ENCODE measurements around the gene SAMD4A.

The SAMD4A gene

DNA sequence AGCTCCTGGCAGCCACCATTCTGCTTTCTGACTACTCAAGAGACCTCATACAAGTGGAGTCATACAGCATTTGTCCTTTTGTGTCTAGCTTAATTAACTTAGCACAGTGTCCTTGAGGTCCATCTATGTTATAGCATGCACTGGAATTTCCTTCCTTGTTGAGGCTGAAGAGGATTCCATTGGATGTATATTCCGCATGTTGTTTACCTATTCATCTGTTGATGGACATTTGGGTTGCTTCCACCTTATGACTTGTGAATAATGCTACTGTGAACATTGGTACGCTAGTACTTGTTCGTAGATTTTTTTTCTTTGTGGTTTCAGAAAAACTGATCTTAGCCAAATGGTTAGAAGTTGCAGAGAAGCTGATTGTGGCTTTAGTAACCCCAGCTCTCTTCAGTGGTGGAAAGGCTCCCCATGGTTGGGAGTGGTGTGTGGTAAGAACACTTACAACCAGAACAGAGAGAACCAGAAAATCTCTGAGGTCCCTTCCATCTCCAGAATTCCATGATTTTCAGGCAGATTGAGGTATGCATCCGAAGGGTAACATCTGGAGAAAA, 118.4 kb downstream of the SAMD4A start:
- Histone ChIP-seq H2AFZ (ENCODE audit: low read depth) (no peak overlapping the region), H3K4me3 (IDR thresholded peaks at IDR 0.05; ENCODE audit: insufficient read depth, low read depth, low read length) (no peak overlapping the region), H3K4me1 (ENCODE audit: low read depth, poor library complexity, severe bottlenecking) (peaks cover 11% of the 10 kb centered on the region), H3K36me3 (ENCODE audit: insufficient read depth) (no peaks in the 10 kb centered on the region), H3K4me2 (no peak overlapping the region), H3K9ac (no peak overlapping the region), H4K20me1 (ENCODE audit: insufficient read depth) (no peaks in the 10 kb centered on the region), H3K27me3 (ENCODE audit: insufficient read depth, low read depth) (no peaks in the 10 kb centered on the region), H3K79me2 (ENCODE audit: insufficient read depth, low read depth) (no peaks in the 10 kb centered on the region), H3K27ac (no peak overlapping the region)
- TF ChIP-seq, protein P1, sequence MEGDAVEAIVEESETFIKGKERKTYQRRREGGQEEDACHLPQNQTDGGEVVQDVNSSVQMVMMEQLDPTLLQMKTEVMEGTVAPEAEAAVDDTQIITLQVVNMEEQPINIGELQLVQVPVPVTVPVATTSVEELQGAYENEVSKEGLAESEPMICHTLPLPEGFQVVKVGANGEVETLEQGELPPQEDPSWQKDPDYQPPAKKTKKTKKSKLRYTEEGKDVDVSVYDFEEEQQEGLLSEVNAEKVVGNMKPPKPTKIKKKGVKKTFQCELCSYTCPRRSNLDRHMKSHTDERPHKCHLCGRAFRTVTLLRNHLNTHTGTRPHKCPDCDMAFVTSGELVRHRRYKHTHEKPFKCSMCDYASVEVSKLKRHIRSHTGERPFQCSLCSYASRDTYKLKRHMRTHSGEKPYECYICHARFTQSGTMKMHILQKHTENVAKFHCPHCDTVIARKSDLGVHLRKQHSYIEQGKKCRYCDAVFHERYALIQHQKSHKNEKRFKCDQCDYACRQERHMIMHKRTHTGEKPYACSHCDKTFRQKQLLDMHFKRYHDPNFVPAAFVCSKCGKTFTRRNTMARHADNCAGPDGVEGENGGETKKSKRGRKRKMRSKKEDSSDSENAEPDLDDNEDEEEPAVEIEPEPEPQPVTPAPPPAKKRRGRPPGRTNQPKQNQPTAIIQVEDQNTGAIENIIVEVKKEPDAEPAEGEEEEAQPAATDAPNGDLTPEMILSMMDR (conservative IDR thresholded peaks at IDR 0.05; ENCODE audit: low read depth, low read length) = no peak

DNA sequence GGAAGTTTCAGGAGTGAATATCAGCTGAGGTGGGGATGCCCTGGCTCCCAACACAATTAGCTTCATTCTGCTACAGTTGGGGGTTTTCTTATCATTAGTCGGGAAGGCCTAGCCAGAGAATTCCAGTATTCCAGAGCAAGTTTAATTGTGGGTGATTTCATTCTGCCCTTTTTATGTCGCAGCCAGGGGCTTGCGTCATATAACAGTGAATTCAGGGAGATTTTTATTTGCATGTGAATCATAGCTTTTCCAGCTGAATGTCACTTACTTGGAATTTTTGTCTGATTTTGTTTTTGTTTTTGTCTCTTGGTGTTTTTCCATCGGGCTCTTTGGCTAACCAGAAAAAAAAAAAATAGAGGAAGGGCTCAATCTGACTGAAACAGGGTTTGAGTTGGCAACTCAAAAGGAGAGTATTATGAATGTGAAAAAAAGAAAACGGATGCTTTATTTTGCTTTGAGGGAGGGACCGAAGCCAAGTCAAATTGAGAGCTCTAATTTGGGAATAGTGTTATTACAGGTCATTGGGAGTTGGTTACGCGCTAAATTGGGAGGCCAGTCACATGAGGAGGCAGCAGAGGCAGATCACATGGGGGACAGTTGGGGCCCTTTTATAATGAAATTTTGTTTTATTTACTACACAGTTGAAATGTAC, 119.4 kb downstream of the SAMD4A start:
- no peak overlapping the region for H3K4me3 ChIP-seq (IDR thresholded peaks at IDR 0.05; ENCODE audit: insufficient read depth, low read depth, low read length)
- no peak overlapping the region for H3K4me2 ChIP-seq
- H3K79me2 ChIP-seq (ENCODE audit: insufficient read depth, low read depth) = no peaks in the 10 kb centered on the region

DNA sequence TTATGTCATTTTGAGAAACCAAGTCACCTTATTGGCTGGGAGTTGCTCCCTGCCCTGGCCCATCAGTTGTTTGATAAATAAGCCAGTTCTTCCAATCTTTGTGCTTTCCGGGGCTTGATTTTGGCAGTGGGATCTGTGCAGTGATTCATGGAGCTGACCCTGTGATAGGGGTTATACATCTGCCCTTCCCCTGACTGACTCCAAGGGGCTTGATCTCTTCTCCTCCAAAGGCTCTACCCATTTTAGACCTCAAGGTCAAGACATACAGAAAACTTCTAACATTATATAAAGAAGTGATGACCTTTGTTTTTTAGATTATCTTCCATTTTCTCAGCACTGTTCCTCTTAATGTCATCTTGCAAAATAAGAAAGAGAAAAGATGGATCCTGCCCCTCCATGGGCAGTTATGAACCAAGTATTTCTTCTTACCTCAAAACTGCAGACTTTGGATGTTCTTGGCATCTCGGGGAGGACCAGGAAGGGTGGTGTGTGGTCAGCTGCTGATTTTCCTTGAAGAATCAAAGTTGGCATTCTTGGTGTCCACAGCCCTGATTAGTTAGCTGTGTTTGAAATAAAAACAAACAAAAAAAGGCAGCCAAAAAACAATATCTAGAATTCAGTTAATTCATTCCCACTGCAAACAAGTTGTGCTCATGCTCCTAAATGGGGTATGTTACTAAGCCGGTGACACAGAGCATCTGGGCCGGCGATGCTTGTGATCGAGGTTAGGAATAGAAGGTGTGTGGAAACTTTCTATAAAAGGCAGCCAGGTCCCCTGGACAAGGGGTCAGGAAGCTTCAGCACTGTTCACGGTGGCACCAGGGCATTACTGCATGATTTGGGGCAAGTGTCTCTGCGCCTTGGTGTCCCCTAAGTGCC, 120.2 kb downstream of the SAMD4A start:
- peaks cover 11% of the 10 kb centered on the region for H3K4me1 ChIP-seq (ENCODE audit: low read depth, poor library complexity, severe bottlenecking)
- no peak overlapping the region for H3K9ac ChIP-seq
- H3K27me3 ChIP-seq (ENCODE audit: insufficient read depth, low read depth) = no peaks in the 10 kb centered on the region
- H3K36me3 ChIP-seq (ENCODE audit: insufficient read depth) = no peaks in the 10 kb centered on the region
- no peaks in the 10 kb centered on the region for H3K79me2 ChIP-seq (ENCODE audit: insufficient read depth, low read depth)
- no peak overlapping the region for H3K4me3 ChIP-seq (IDR thresholded peaks at IDR 0.05; ENCODE audit: insufficient read depth, low read depth, low read length)
- no peak overlapping the region for H2AFZ ChIP-seq (ENCODE audit: low read depth)
- H3K27ac ChIP-seq = no peak overlapping the region
- no peak overlapping the region for H3K4me2 ChIP-seq
- TF ChIP-seq, protein P1 (conservative IDR thresholded peaks at IDR 0.05; ENCODE audit: low read depth, low read length) = no peak
- H4K20me1 ChIP-seq (ENCODE audit: insufficient read depth) = no peaks in the 10 kb centered on the region

More for the DNA sequence above, 119.4 kb downstream of the SAMD4A start:
- Histone ChIP-seq H3K27me3 (ENCODE audit: insufficient read depth, low read depth) (no peaks in the 10 kb centered on the region), H2AFZ (ENCODE audit: low read depth) (no peak overlapping the region), H3K27ac (no peak overlapping the region), H3K36me3 (ENCODE audit: insufficient read depth) (no peaks in the 10 kb centered on the region), H3K9ac (no peak overlapping the region), H3K4me1 (ENCODE audit: low read depth, poor library complexity, severe bottlenecking) (peaks cover 11% of the 10 kb centered on the region), H4K20me1 (ENCODE audit: insufficient read depth) (no peaks in the 10 kb centered on the region)
- TF ChIP-seq, protein P1 (conservative IDR thresholded peaks at IDR 0.05; ENCODE audit: low read depth, low read length) = no peak

DNA sequence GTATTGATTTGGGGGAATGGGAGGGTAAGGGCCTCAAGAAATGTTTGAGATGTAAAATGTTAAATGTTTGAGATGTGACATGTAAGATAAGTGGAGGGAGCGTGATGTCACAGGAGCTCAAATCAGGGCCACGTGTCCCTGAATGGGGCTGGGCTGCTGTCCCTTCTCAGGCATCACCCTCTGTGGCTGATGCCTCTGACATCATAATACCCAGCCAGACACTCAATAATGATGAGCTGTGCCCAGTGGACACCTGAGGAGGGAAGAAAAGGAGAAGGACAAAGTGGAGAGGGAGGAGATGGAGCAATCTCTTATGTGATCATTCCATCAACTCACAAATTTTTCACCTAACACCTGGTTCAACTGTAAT, 120.8 kb downstream of the SAMD4A start:
- H2AFZ ChIP-seq (ENCODE audit: low read depth) = no peak overlapping the region
- no peaks in the 10 kb centered on the region for H4K20me1 ChIP-seq (ENCODE audit: insufficient read depth)
- no peak overlapping the region for H3K27ac ChIP-seq
- H3K4me1 ChIP-seq (ENCODE audit: low read depth, poor library complexity, severe bottlenecking) = peaks cover 11% of the 10 kb centered on the region
- H3K79me2 ChIP-seq (ENCODE audit: insufficient read depth, low read depth) = no peaks in the 10 kb centered on the region
- no peak overlapping the region for H3K9ac ChIP-seq
- H3K36me3 ChIP-seq (ENCODE audit: insufficient read depth) = no peaks in the 10 kb centered on the region
- no peak overlapping the region for H3K4me3 ChIP-seq (IDR thresholded peaks at IDR 0.05; ENCODE audit: insufficient read depth, low read depth, low read length)
- TF ChIP-seq, protein P1 (conservative IDR thresholded peaks at IDR 0.05; ENCODE audit: low read depth, low read length) = no peak
- no peak overlapping the region for H3K4me2 ChIP-seq
- no peaks in the 10 kb centered on the region for H3K27me3 ChIP-seq (ENCODE audit: insufficient read depth, low read depth)

Measured in KMS-11 (cell line).